ES-I3 (cell line): ENCODE measurements around the gene PPM1N.

Experiments
- H3K36me3 ChIP-seq: 2 replicates; pipeline ENCODE4 v1.6.1; 2013; ENCODE audit warnings: mild to moderate bottlenecking, low read length, control low read depth, moderate library complexity; ENCODE audit not compliant: insufficient read depth
- H3K4me1 ChIP-seq: 2 replicates; pipeline ENCODE4 v1.6.1; 2013; ENCODE audit warnings: mild to moderate bottlenecking, control low read depth, low read length; ENCODE audit not compliant: insufficient read depth
- H3K9ac ChIP-seq: 2 replicates; pipeline ENCODE4 v1.6.1; 2013; ENCODE audit warnings: low read depth, mild to moderate bottlenecking, low read length, moderate library complexity
- H3K9me3 ChIP-seq: 2 replicates; pipeline ENCODE4 v1.6.1; 2013; ENCODE audit warnings: mild to moderate bottlenecking, low read length, moderate library complexity; ENCODE audit not compliant: control insufficient read depth, insufficient read depth

The PPM1N gene, protein sequence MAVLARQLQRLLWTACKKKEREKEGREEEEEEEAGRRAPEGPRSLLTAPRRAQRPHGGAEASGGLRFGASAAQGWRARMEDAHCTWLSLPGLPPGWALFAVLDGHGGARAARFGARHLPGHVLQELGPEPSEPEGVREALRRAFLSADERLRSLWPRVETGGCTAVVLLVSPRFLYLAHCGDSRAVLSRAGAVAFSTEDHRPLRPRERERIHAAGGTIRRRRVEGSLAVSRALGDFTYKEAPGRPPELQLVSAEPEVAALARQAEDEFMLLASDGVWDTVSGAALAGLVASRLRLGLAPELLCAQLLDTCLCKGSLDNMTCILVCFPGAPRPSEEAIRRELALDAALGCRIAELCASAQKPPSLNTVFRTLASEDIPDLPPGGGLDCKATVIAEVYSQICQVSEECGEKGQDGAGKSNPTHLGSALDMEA

DNA sequence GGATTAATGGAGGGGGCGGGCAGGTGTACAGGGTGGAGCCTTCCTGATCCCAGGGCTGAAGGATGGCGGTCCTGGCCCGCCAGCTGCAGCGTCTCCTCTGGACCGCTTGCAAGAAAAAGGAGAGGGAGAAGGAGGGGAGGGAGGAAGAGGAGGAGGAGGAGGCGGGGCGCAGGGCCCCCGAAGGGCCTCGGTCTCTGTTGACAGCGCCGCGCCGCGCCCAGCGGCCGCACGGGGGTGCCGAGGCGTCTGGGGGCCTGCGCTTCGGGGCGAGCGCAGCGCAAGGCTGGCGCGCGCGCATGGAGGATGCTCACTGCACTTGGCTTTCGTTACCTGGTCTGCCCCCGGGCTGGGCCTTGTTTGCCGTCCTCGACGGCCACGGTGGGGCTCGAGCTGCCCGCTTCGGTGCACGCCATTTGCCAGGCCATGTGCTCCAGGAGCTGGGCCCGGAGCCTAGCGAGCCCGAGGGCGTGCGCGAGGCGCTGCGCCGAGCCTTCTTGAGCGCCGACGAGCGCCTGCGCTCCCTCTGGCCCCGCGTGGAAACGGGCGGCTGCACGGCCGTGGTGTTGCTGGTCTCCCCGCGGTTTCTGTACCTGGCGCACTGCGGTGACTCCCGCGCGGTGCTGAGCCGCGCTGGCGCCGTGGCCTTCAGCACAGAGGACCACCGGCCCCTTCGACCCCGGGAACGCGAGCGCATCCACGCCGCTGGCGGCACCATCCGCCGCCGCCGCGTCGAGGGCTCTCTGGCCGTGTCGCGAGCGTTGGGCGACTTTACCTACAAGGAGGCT lies at the start of gene PPM1N:
Gene PPM1N (plus strand): TSS at position 33 of the 785 bp plus-strand sequence. CDS start 30 bp downstream, at position 63.
- peak within 1 kb of the TSS; percentile 82 for H3K9ac ChIP-seq
- H3K9me3 ChIP-seq: no peaks in the 10 kb centered on the region
- H3K36me3 ChIP-seq: no peaks in the 10 kb centered on the region
- peaks cover 10% of the 10 kb centered on the region; the same call in 1 of the 2 replicates for H3K4me1 ChIP-seq

GRCh38 chr19:45448887-45449299 lies 49.4 kb upstream of the PPM1N start:
- no peaks in the 10 kb centered on the region for H3K36me3 ChIP-seq
- no peaks in the 10 kb centered on the region for H3K9me3 ChIP-seq
- no peak overlapping the region for H3K9ac ChIP-seq
- peaks cover 4% of the 10 kb centered on the region; the same call in 1 of the 2 replicates for H3K4me1 ChIP-seq

DNA sequence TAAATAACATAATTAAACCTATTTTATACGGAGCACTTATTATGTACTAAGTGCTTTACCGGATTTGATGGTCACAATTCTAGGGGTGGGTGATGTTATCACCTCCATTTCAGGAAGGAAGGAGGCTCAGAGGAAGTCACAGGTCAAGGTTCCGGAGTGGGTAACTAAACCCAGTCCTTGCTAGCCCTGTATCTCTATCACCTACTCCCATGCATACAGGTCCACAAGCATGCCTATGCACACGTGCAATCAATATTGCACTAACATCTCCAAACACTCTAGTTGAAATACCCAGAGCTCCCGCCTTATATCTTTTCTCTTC lies 48.3 kb upstream of the PPM1N start:
- H3K9me3 ChIP-seq: no peaks in the 10 kb centered on the region
- no peaks in the 10 kb centered on the region; the same call in 1 of the 2 replicates for H3K4me1 ChIP-seq
- H3K36me3 ChIP-seq: no peaks in the 10 kb centered on the region
- H3K9ac ChIP-seq: peak overlapping the region; percentile 77; the same call in 1 of the 2 replicates

DNA sequence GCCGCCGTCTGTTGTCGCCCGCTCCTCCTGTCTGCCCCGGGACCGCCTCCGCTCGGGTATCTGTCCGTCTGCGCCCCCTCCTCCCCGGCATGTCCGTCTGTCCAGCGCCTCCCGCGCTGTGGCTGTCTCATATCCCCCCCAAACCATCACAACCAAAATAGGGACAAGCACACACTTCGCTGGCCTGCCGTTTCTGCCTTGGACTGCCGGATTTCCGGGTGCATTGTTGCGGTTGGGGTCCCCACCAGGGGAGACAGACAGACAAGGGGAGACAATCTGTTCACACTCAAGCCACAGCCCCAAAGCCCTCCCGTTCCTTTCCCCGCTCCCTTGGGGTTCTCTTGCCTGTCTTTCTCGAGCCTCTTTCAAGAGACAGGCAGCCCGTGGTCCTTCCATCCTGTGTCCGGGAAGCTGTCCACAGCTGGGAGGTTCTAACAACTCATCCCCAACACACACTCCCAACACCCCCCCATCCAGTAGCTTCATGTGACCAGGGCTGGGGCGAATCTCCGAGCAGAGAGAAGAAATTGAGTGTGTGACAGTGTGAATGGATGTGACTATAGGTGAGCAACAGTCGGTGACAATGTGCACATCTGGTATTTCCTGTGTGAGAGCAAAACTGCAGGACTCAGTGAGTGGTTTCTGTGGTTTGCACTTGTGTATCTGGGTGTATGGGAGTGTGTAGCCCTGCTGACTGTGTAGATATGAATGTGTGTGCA lies 47.0 kb upstream of the PPM1N start:
- Histone ChIP-seq H3K4me1 (peaks cover 5% of the 10 kb centered on the region; the same call in 1 of the 2 replicates), H3K9ac (peak overlapping the region; percentile 77), H3K36me3 (no peaks in the 10 kb centered on the region), H3K9me3 (no peaks in the 10 kb centered on the region)

DNA sequence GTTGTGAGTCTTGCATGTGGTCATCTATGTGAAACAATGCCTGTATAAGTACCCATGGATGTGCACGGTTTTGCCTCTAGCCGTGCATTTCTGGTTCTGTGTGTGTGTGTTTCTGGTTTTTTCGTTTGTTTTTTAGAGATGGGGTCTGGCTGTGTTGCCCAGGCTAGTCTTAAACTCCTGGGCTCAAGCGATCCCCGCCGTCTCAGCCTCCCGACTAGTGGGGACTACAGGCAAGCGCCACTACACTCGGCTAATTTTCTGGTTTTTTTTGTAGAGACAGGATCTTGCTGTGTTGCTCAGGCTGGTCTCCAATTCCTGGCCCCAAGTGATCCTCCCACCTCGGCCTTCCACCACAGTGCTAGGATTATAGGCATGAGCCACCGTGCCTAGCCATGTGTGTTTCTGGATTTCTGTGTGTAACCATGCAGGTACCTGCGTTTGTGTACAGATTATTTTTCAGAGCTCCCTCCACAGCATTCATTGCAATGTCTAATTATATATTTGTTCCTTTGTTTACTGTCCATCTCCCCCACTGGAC lies 46.3 kb upstream of the PPM1N start:
- Histone ChIP-seq H3K9ac (no peak overlapping the region), H3K9me3 (no peaks in the 10 kb centered on the region), H3K36me3 (no peaks in the 10 kb centered on the region), H3K4me1 (peaks cover 5% of the 10 kb centered on the region; the same call in 1 of the 2 replicates)

DNA sequence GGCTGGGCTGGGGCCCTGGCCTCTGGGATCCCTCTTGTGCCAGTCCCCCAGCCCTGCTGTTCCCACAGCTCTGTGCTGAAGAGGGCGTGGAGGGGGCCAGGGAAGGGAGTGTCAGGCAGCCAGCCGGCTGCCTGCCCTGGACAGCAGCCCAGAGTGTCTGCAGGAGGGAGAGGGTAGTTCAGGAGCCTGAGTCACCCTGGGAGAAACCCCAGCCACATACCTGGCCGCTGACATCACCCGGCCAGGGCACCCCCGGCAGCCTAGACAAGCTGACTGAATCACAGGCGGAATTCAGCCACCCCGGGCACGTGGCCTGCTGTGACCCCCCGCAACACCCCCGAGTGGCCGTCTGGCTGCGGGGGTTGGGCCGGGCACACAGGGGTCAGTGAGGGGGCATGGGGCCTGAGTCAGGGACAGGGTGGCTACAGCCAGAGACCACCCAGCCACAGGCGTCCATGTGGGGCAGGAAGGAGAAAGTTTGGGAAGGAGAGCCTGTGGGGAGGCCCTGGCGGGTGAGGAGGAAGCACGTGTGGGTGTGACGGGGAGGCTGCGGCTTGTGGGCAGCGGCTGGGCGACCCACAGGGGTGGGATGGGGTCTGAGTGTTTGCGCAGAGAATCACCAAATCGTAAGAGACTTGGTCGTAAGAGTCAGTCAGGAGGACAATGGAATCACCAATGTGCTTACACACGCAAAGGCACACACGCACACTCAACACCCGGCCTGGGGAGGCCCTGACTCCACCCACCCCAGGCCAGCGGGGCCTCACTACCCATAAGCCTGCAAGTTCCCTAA lies 42.3 kb upstream of the PPM1N start:
- peaks cover 5% of the 10 kb centered on the region; the same call in 1 of the 2 replicates for H3K4me1 ChIP-seq
- no peaks in the 10 kb centered on the region for H3K9me3 ChIP-seq
- no peaks in the 10 kb centered on the region for H3K36me3 ChIP-seq
- H3K9ac ChIP-seq: peak overlapping the region; percentile 35

DNA sequence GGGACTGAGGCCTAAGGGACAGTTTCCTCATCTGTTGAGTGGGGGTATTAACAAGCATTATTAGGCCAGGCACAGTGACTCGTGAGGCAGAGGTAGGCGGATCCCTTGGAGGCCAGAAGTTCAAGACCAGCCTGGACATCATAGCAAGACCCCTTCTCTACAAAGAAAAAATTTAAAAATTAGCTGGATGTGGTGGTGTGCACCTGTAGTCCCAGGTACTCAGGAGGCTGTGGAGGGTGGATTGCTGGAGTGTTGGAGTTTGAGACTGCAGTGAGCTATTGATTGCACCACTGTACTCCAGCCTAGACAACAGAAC lies 41.8 kb upstream of the PPM1N start:
- Histone ChIP-seq H3K4me1 (peaks cover 5% of the 10 kb centered on the region; the same call in 1 of the 2 replicates), H3K9me3 (no peaks in the 10 kb centered on the region), H3K36me3 (no peaks in the 10 kb centered on the region), H3K9ac (no peak overlapping the region)

- H3K36me3 ChIP-seq: no peaks in the 10 kb centered on the region
- peaks cover 5% of the 10 kb centered on the region; the same call in 1 of the 2 replicates for H3K4me1 ChIP-seq
- H3K9me3 ChIP-seq: no peaks in the 10 kb centered on the region
- H3K9ac ChIP-seq: no peak overlapping the region
Observed at GRCh38 chr19:45457776-45458175, 40.5 kb upstream of the PPM1N start.

GRCh38 chr19:45460807-45461347 lies 37.4 kb upstream of the PPM1N start:
- peaks cover 6% of the 10 kb centered on the region; the same call in 1 of the 2 replicates for H3K4me1 ChIP-seq
- no peaks in the 10 kb centered on the region for H3K36me3 ChIP-seq

GRCh38 chr19:45462174-45462573 lies 36.1 kb upstream of the PPM1N start:
- H3K4me1 ChIP-seq: peaks cover 6% of the 10 kb centered on the region; the same call in 1 of the 2 replicates
- H3K9me3 ChIP-seq: no peaks in the 10 kb centered on the region
- no peaks in the 10 kb centered on the region for H3K36me3 ChIP-seq
- H3K9ac ChIP-seq: no peak overlapping the region

More at GRCh38 chr19:45460807-45461347, 37.4 kb upstream of the PPM1N start:
- Histone ChIP-seq H3K9ac (no peak overlapping the region), H3K9me3 (no peaks in the 10 kb centered on the region)

DNA sequence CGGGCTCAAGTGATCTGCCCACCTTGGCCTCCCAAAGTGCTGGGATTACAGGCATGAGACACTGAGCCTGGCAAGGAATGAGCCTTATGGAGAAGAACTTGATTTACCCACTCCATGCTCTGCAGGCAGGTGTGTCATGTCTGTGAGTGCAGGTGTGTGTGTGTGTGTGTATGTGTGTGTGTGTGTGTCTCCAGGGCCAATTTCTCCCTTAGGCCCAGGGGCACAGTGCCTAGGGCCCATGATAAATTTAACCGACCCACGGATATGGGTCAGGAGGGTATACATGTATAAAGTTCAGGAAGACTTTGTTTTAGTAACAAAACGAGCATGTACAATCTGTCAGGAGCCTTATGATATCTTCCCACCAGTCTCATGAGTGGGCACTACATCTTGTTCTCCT lies 35.0 kb upstream of the PPM1N start:
- no peaks in the 10 kb centered on the region for H3K36me3 ChIP-seq
- H3K4me1 ChIP-seq: peaks cover 6% of the 10 kb centered on the region; the same call in 1 of the 2 replicates
- no peak overlapping the region for H3K9ac ChIP-seq
- H3K9me3 ChIP-seq: no peaks in the 10 kb centered on the region

GRCh38 chr19:45464274-45464673 lies 34.0 kb upstream of the PPM1N start:
- H3K4me1 ChIP-seq: peaks cover 6% of the 10 kb centered on the region; the same call in 1 of the 2 replicates
- no peaks in the 10 kb centered on the region for H3K36me3 ChIP-seq
- H3K9ac ChIP-seq: no peak overlapping the region
- H3K9me3 ChIP-seq: no peaks in the 10 kb centered on the region

- Histone ChIP-seq H3K9me3 (no peaks in the 10 kb centered on the region), H3K4me1 (peaks cover 6% of the 10 kb centered on the region; the same call in 1 of the 2 replicates), H3K9ac (no peak overlapping the region), H3K36me3 (no peaks in the 10 kb centered on the region)
Observed at GRCh38 chr19:45464852-45465441, 33.3 kb upstream of the PPM1N start.
